Stimulated activated CD4-positive, alpha-beta T cell treated with anti-CD3 and anti-CD28 coated beads, TNF-alpha, amount 100 ng/mL, for 4 hours (primary cell): ENCODE results near the gene SLC43A1.

Experiments used
- DNase-seq, 3 experiments: peaks; one replicate each; pipeline ENCODE4 v3.0.0-alpha.2; 2020; ENCODE audit warnings: low read depth in 3 of 3

Gene SLC43A1

GRCh38 chr11:57497303-57498247 lies 17.9 kb downstream of the SLC43A1 start:
- DNase-seq = no peak

- DNase-seq = no peak
Measured at GRCh38 chr11:57496109-57496820, 19.2 kb downstream of the SLC43A1 start.

- peak; percentile 61 to 78 (median 69) for DNase-seq
Measured at GRCh38 chr11:57493507-57494503, 21.7 kb downstream of the SLC43A1 start.

GRCh38 chr11:57491371-57492061 lies 24.0 kb downstream of the SLC43A1 start:
- no peak for DNase-seq

GRCh38 chr11:57490456-57491248 lies 24.9 kb downstream of the SLC43A1 start:
- DNase-seq = no peak

- DNase-seq = no peak
Measured at GRCh38 chr11:57487920-57488659, 27.4 kb downstream of the SLC43A1 start.

- no peak for DNase-seq
Measured at GRCh38 chr11:57487021-57487778, 28.3 kb downstream of the SLC43A1 start.

GRCh38 chr11:57485217-57485990 lies 30.1 kb downstream of the SLC43A1 start:
- no peak for DNase-seq

GRCh38 chr11:57484141-57484710 lies 31.3 kb downstream of the SLC43A1 start:
- no peak for DNase-seq

DNA sequence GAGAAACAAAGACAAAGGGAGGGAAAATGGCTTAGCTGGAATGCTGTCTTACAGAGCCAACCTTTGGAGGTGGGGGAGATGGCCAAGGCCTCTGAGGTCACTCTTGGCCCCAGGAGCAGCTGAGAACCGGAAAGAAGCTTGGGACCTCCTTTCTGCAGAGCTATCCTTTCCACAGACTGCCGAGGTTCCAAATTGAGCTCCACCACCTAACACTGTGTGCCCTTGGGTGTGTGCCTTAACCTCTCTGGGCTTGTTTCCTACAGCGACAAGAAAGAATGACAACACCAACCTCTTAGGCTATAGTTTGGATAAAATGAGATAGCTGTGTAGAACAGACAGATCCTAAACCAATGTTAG lies 32.0 kb downstream of the SLC43A1 start:
- no peak for DNase-seq

DNA sequence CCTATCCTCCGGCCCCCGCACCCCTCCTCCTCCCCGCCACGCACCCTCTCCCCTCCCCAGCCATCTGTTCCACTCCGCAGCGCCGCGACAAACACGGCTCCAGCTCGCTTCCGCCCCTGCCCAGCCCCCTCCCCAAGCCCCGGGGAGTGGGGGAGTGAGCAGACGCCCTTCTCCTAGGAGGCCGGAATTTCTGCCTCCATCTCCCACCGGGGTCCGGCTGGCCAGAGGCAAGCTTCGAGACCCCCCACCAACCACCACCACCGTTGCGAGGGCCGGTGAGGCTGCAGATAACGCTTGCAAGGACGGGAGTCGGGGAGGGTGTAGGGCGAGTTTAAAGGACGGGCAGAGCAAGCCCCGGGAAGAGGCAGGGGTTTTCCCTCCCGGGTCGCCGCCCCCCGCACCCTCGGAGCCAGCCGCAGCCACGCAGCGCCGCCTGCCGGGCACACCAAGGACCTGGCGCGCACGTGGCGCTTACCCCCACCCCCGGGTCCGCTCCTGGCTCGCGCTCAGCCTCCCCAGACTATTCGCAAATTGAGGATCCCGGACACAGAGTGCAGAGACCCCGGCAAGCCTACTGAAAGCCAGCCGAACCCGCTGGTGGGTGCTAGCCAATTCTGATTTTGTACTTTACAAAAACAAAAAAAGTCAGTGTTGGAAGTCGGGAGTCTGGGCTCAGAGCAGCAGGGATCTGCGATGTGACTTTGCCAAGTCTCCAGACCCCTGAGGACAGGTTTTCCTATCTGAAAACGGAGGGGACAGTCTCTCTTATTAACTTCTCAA lies 32.5 kb downstream of the SLC43A1 start:
- peak; percentile 56 to 67 (median 58) for DNase-seq

DNA sequence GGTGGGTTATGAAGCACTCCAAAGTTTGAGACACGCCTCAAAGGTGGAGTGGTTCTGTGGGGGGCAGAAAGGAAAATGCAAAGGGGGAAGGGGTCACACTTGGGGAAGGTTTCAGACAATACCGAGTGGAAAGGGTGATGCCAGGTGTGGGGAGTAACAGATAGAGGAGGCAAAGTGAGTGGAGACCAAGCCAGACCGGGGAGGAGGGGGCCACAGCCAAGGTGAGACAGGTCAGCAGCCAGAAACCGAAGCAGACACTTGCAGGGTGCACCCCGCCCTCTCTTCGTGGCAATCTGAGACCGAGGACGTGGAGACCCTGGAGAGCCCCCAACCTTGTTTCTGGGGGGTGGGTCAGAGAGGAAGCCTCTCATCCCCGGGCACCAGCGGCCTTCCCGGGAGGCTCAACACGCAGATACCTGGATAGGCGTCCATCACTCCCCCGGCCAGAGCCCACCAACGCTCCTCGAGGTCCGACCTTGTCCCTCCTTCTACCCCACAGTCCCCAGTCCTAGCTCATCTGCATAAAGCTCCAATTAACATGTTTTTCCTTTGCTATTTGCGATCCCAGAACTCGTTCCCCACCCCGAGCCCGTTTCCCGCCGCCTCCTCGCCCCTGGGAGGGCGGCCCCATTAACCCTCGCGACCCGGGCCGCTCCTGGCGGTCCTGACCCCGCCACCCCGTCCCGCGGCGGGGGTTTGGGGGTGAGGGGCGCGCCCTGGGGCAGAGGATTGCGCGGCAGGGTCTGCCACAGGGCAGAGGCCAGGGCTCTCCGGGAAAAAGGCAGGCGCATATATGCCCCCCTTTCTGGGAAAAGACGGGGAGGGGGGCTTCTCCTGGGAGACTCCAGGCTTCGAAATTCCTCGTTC lies 33.4 kb downstream of the SLC43A1 start:
- no peak for DNase-seq

DNA sequence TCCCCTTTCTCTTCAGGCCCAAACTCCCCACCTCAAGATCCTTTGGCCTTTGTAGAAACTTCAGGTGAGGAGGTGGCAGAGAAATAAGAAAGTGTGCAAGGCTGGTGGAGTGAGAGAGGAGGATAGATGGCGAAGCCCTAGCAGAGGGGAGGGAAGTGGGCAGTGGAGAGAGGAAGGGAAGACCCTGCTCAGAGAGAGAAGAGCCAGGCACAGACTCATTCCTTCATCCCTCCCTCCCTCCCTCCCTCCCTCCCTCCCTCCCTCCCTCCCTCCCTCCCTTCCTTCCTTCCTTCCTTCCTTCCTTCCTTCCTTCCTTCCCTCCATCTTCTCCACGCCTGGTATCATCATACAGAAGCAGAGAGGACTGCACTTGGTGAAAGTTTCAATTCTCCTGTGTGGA lies 34.2 kb downstream of the SLC43A1 start:
- DNase-seq = no peak

- DNase-seq = peak; percentile 51 to 59 (median 56)
Measured at GRCh38 chr11:57480409-57481137, 34.9 kb downstream of the SLC43A1 start.

GRCh38 chr11:57479911-57480310 lies 35.6 kb downstream of the SLC43A1 start:
- no peak for DNase-seq
